Mesangial cell (primary cell): ENCODE results near the gene TM2D3. TPM values are rescaled to one million over a fixed set of nuclear protein-coding genes. Genes with fewer than 3 reads are reported as not detected.

Experiments used
- total RNA-seq: library from RNA; depleted of rRNA; stranded (reverse); fragments of >200 nt; gene quantifications from 2 replicates; pipeline ENCODE4 v1.2.3, GENCODE V29; 2015

The TM2D3 gene
- total RNA-seq: 21.3 and 24.8 TPM in 2 replicates

GRCh38 chr15:101652098-101652785, at the start of gene TM2D3:
Gene TM2D3, minus strand, starts transcription at chr15:101652381. Its CDS starts 20 bp downstream, at chr15:101652361.

Other genes with a start within 250 kb of the TM2D3 start
- 0.13 and 0.81 TPM in 2 replicates for gene PCSK6, start 162.7 kb downstream of the TM2D3 start, total RNA-seq
- gene TARS3, start 72.1 kb upstream of the TM2D3 start, total RNA-seq: 4.1 and 7.6 TPM in 2 replicates
- not detected in 2 replicates for gene OR4F6, start 151.1 kb upstream of the TM2D3 start, total RNA-seq
- 0.25 TPM in 1 of 2 replicates, not detected in the other for gene OR4F15, start 159.8 kb upstream of the TM2D3 start, total RNA-seq